T-helper 2 cell (primary cell): ENCODE results near the gene TMEM151B.

ENCODE experiments used
- DNase-seq, 5 experiments: peaks; one replicate each; pipeline versions ENCODE4 v3.0.0 to v3.0.0-alpha.2; 2012 to 2022

The TMEM151B gene

DNA sequence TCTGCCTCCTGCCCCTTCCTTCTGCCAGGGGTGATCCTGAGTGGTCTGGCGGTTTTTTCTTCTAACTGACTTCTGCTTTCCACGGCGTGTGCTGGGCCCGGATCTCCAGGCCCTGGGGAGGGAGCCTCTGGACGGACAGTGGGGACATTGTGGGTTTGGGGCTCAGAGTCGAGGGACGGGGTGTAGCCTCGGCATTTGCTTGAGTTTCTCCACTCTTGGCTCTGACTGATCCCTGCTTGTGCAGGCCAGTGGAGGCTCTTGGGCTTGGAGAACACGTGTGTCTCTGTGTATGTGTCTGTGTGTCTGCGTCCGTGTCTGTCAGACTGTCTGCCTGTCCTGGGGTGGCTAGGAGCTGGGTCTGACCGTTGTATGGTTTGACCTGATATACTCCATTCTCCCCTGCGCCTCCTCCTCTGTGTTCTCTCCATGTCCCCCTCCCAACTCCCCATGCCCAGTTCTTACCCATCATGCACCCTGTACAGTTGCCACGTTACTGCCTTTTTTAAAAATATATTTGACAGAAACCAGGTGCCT, 36.6 kb upstream of the TMEM151B start:
- no peak for DNase-seq

DNA sequence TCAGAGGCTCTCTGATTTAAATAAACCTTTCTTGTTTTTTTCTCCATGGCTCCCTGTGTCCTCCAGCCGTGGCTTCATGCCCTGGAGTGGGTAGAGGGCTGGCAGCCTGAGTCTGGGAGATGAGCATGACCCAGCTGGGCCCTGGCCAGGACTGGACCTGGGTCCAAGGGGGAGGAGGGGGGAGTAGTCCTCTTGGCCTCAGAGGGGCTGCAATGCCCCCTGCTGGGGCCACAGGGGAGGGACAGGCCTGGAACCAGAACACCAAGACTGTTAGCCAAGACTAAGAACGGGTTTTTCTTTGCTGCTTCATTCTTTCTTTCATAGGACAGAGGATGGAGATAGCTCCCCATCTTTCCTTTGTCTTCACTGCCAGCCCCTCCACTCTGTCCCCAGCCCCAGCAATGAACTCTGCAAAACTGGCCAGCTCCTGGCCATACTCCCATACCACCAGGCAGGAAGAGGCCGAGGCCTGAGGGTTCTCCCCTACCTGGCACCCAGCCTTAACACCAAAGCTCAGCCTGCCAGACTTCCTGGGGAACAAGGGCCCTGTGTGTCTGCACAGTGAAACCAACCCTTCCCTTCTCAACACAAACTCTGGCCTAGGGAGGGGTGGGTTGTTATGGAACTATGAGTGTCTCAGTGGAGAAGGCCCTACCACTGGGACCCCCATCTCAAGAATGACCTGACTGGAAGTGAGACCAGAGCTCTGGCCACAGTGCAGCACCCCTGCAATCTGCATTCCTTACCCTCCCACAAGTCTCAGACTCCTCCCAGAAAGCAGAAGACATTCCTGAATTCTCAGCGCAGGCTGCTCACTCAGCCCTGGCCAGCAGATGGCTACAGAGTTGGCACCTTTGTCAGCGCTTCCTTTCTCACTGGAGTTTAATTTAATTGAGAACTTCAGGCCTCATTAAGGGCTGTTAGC, 35.9 kb upstream of the TMEM151B start:
- DNase-seq, result no peak

GRCh38 chr6:44235269-44235668, 35.0 kb upstream of the TMEM151B start:
- no peak for DNase-seq

DNA sequence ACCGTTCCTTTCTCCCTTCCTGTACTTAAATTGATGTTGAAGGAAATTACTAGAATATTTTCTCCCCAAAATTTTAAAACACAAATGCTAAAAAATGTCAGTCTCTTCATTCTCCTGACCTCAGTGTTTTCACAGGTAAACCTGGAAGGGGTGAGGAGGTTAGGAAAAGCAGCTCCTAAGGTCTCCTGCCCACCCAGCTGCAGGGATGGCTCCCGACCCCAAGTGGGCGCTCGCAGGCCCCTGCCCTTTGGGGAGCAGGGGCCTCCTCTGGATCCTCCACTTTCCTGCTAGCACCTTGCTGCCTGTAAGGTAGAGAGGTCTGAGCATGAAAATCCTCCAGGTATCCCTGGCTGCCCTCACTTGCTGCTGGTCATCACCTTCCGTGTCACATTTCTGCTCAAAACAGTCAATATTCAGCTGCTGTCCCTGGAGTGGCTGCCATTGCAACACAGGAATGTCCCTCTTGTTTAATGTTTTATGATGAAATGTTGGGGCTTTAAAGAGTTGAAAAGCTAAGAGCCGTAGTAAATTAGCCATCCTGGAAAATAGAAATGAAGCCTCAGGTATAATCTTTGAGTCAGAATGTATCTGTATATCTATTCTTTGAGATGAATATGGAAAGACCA, 34.2 kb upstream of the TMEM151B start:
- DNase-seq, result no peak

DNA sequence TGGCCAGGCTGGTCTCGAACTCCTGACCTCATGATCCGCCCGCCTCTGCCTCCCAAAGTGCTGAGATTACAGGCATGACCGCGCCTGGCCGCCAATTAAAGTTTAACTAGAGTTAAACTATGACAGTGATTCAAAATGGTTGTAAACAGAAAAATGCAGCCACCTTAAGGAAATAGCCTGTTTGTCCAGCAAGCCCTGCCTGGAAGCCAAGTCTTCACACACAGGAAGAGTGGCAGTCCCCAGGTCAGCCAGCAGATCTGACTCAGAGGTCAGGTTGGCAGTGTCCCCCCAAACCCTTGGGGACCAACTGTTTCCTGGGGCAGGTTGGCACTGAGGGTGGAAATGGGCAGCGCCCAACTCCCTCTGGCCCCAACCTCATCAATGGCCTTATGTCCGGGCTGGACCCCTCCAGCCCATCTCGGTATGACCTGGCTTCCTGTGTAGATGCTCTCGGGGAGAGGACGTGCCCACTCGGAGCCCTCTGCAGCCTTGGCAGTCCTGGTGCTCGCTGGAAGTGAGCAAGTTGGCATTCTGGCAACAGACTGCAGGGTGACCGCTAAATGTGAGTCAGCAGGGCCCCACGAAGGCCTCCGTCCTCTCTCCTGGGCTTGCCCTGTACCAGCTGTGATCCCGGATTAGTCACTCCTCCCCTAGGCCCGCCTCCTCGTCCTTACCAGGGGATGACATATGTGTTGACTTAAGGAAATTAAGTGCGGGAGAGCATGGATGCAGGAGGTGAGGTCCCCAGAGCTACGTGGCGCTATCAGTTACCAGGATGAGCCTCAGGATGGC, 33.0 kb upstream of the TMEM151B start:
- DNase-seq, result peak in 4 of 5 experiments; percentile 45 to 84 (median 52)

DNA sequence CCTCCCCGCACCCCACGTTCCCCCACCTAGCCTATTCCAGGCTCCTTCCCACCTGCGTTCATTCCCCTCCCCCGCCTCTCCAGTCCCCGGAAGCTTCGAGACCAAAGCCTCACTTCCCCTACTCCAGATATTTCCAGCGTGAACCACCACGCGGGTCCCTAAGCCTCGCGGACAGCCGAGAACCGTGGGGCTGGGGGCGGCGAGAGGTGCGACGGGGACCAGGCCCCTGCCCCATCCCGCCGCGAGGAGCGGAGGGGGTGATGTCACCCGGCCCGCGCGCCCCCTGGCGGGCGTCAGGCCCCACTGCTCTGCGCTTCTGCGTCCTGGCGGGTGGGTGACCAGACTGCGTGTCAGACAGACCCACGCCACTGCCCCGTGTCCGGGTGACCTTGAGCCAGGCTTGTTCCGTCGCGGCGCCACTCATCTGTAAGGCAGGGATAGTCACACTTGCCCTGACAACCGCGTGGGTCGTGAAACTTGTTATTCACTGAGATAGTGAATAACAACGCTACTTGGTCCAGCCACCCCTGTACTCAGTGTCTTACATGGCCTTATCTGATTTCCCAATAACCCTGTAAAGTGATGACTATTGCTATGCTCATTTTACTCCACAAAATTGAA, 32.3 kb upstream of the TMEM151B start:
- DNase-seq, result peak; percentile 63 to 84 (median 71)

- no peak for DNase-seq
Observed at GRCh38 chr6:44238687-44239350, 31.4 kb upstream of the TMEM151B start.

- no peak for DNase-seq
Observed at GRCh38 chr6:44243345-44243744, 26.9 kb upstream of the TMEM151B start.

DNA sequence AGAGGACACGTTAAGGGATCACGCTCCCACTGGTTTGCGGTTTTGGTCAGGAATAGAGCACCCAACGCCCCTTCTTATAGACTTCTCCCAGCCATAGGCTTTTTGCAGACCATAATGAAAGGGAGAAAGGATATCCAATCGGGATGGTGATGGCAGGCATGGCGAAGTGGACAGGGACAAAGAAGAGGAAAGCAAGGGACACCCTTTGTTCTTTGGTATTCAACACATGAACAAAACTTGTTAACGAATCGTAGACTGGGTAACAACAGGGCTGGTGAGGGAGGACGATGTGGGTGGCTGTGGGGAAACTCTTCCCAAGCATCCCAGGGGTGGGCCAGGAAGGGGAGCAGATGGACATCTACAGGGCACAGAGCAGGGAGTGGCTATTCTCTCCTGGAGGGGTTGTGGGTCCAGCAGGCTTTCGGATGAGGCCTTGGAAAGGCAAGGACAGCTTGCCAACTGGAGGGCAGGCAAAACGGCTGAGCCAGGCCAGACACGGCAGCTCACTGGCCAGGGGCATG, 24.8 kb upstream of the TMEM151B start:
- no peak for DNase-seq

DNA sequence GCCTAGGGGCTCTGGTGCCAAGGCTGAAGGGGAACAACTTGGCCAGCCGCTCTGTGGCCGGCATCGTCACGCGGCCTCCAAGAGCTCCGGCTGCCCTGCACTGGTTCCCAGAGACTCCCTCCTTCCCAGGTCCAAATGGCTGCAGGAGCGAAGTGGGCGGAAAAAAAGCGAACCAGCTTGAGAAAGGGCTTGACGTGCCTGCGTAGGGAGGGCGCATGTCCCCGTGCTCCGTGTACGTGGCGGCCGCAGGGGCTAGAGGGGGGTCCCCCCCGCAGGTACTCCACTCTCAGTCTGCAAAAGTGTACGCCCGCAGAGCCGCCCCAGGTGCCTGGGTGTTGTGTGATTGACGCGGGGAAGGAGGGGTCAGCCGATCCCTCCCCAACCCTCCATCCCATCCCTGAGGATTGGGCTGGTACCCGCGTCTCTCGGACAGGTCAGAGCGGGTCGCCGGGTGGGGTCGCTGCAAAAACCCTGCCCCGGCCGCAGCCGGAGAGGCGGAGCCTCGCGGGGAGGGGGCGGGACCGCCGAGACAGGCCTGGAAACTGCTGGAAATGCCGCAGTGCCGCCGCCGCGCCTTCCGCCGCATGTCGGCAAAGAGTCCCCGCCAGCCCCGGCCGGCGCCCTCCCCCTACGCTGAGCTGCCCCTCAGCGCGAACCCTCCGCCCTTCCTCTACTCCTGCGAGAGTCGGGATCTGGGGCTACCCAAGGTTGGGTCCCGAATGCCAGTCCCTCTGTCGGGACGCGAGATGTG, 24.2 kb upstream of the TMEM151B start:
- peak; percentile 64 to 91 (median 74) for DNase-seq

GRCh38 chr6:44246663-44247337, 23.4 kb upstream of the TMEM151B start, which contains the start of gene HSP90AB1:
Gene HSP90AB1, plus strand, starts transcription at chr6:44247101. Its CDS starts 1,529 bp downstream, at chr6:44248630.
- peak; percentile 82 to 100 (median 96) for DNase-seq

DNA sequence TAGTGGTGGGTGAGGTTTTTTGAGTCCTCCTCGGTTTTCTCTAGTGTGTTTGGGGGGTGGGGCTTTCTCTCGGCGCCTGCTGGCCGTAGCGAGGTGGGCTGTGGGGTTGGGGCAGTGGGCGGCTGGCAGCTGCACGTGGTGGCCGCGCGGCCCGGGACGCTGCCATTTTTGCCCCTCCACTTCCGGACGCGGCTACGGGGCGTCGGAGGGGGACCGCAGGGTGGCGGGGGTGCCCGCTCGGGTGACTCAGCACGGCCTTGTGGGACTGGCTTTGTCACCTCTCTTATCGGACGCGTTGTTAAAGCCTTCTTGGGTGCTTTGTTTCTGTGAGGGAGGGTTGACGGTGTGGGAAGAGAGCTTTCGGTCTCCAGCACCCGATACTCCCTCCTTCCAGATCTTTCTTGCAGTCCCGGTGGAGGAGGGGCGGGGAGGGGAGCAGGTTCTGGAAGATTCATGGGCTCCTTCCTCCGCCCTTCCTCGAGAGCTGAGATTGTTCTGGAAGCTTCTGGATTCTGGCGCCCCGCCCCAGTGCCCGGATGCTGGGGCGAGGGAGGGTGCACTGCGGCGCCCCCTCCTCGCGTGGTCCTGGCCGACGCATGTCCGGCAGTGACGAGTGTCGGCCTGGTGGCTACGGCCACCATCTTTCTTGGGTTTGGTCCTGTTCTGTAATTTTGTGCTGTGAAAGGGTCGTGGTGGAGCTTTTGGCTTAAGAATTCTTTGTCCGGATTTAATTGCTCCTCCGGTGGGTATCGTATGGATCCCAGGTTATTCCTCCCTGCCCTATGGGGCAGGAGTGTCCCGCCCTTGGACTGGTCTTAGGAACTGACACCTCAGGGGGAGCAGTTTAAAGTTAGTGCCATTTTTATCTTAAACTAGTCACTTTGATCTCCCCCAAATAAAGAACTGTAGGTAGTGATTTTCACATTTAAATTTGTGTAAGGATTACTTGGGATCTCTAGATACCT, 22.6 kb upstream of the TMEM151B start:
- DNase-seq, result peak; percentile 67 to 93 (median 84)

- DNase-seq, result no peak
Observed at GRCh38 chr6:44248579-44248978, 21.7 kb upstream of the TMEM151B start.

DNA sequence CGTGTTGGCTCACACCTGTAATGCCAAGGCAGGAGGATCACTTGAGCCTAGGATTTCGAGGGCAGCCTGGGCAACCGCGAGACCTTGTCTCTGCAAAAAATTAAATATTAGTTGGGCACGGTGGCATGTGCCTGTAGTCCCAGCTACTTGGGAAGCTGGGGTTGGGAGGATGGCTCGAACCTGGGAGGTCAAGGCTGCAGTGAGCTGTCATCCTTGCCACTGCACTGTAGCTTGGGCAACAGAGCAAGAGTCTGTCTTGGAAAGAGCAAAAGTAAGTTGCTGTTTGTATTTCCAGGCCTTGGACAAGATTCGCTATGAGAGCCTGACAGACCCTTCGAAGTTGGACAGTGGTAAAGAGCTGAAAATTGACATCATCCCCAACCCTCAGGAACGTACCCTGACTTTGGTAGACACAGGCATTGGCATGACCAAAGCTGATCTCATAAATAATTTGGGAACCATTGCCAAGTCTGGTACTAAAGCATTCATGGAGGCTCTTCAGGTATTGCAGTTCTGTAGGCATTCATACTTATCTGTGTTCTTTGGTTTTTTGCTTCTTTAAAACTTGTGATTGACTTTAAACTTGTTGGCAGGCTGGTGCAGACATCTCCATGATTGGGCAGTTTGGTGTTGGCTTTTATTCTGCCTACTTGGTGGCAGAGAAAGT, 21.0 kb upstream of the TMEM151B start:
- DNase-seq, result no peak

DNA sequence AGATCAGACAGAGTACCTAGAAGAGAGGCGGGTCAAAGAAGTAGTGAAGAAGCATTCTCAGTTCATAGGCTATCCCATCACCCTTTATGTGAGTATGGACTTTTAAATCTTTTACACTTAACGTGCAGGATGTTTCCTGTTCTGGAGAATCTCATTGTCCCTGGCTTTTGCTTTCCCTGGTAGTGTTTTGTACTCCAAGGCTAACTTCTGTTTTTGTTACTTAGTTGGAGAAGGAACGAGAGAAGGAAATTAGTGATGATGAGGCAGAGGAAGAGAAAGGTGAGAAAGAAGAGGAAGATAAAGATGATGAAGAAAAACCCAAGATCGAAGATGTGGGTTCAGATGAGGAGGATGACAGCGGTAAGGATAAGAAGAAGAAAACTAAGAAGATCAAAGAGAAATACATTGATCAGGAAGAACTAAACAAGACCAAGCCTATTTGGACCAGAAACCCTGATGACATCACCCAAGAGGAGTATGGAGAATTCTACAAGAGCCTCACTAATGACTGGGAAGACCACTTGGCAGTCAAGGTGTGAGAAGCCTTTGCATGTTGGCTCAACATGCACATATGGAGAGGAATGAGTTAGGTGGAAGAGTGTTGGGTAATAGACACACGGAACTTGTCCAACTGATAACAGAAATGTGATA, 20.1 kb upstream of the TMEM151B start:
- no peak for DNase-seq

- DNase-seq, result no peak
Observed at GRCh38 chr6:44250718-44251123, 19.5 kb upstream of the TMEM151B start.
